HG03280 (cell line): ENCODE measurements around the gene AFF4.
"Not testable (repeated sequence)": the region's sequence is repeated elsewhere in the genome, so short reads cannot be mapped to it uniquely, and the experiment has no call there.

Experiments used
- ATAC-seq: cut with Tn5 transposase; IDR thresholded peaks from one replicate; pipeline ENCODE4 v1.9.1; 2021; ENCODE audit warnings: mild to moderate bottlenecking, moderate library complexity; ENCODE audit not compliant: unreplicated experiment

Gene AFF4

DNA sequence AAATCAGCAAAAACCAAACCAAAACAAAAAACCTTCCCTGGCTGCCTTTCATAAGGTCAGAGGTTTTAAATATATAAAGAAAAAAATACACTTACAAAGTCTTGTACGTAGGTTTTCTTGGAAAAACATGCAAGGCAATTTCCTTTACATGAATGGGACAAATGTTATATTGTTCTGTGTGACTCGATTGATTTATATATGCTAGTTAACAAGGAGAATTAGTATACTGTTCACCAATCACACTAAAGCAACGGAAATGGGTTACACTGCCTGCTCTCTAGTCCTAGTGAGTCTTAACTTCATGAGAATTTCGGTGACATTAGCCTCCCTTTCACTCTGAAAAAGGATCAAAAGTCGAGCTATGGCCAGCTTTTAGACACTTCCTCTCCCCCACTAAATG is 102.7 kb downstream of the AFF4 start:
- ATAC-seq, result no peak

DNA sequence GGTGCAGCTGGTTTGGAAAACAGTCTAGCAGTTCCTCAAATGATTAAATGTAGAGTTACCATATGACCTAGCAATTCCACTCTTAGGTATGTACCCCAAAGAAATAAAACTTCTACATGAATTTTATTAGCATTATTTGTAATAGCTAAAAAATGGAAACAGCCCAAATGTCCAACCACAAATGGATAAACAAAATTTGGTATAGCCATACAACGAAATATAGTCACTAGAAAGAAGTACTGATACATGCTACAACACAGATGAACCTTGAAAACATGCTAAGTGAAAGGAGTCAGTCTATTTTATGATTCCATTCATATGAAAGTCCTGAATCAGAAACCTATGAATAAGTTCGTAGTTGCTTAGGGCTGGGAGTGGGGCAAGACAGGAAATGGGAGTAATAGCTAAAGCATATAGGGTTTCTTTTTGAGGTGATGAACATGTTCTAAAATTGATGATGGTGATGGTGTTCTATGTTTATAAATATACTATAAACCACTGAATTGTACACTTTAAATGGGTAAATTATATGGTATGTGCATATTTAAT is 103.5 kb downstream of the AFF4 start:
- no peak for ATAC-seq

DNA sequence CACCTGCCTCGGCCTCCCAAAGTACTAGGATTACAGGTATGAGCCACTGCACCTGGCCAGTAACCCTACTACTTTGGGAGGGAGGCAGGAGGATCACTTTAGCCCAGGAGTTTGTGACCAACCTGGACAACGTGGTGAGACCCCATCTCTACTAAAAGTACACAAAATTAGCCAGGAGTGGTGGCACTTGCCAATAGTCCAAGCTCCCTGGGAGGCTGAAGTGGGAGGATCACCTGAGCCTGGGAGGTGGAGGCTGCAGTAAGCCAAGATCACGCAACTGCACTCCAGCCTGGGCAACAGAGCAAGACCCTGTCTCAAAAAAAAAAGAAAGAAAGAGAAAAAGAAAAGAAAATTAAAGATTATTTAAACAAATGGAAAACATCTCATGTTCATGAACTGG is 107.4 kb downstream of the AFF4 start:
- ATAC-seq, result no peak

DNA sequence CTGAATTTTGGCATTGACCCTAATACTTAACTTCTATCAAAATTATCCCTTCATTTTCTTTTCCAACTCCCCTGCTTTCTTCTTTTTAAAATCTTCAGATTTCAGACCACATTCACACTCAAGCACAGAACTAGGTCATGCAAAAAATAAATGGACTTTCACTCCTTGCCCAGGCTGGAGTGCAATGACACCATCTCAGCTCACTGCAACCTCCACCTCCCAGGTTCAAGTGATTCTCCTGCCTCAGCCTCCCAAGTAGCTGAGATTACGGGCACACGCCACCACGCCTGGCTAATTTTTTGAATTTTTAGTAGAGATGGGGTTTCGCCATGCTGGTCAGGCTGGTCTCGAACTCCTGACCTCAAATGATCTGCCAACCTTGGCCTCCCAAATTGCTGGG is 108.4 kb downstream of the AFF4 start:
- ATAC-seq, result not testable (repeated sequence)

DNA sequence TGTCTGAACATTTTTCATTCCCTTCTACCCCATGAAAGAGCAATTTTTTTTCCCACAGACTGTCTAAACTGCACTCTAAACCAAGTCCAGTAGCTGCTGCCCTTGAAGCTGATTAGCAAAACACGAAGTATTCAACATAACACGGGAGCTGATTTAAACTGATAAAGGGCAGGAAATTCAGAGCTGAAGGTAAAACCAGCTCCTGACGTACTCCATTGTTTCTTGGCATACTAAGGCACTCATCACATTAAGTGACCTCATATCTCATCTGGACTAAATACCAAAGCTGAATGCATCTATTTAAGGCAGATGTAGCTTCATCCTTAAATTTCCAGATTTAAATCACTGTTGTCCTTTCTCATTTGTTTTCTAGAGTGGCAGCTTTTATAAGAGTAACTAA is 109.1 kb downstream of the AFF4 start:
- no peak for ATAC-seq

DNA sequence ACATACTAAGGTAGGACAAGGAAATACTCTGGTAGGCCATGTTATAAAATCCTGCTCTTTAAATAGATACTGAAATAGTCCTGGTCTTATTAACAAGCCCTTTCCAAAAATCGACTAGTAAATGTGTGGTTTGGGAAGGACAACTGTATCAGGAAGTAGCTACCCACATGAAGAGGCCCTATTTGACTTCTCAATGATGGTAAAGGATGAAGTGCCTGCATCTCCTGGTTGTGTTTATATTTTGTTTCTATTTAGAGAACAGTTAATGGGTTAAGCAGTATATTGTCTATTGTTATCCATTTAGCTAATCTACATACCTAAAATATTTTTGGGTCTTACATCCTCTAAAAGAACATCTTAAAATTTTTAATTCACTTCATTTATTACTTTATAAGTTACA is 109.6 kb downstream of the AFF4 start:
- ATAC-seq, result no peak

DNA sequence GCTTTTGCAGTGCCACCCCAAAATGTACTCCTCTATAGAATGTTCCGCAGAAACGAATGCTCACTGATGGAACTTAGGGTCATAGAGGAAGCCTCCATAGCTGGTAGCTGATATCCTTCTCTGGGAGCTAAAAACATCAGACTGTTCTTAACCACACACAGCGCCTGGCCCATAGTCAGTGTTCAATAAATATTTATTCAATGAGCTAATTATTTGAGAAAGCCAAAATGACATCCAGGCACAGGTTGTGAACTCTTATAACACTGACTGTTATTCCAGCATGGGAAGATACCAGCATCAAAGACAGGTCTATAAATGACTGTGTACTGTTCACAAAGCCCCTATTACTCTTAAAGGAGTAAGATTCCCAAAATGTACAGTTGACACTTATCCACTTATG is 110.1 kb downstream of the AFF4 start:
- no peak for ATAC-seq

DNA sequence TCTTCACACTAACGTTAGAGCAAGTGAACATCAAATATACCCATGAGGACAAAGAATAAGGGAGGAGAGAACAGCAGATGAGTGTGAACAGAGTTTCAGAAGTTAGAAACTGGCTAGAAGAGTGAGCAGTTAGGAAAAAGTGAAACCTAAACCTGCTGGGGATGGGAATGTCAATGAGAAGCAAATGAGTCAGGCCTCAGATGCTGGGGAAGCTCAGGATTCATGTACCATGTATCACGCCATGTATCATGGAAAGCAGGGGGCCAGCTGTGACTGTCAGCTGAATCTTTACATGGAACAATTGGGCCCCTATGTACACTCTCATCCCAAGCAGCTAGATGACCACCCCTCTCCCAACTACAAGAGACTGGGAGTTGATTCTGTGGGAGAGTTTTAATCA is 113.4 kb downstream of the AFF4 start:
- ATAC-seq, result no peak

DNA sequence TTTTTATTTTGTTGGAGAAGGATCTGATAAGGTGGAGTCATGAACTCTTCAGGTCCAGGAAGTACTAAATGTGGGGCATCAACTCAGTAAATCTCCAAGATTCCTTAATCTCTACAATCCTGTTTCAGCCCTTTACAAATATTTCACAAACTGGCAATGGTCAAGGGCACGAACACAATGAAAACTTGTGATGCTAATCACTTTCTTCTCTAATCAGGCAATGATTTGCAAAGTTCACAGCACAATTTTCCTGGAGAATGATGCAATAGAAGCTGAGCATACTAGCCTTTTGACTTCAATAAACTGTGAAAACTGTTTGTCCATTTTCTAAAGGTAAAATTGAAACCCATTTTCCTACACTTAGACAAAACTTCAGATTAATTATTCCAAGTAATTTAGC is 114.1 kb downstream of the AFF4 start:
- no peak for ATAC-seq

DNA sequence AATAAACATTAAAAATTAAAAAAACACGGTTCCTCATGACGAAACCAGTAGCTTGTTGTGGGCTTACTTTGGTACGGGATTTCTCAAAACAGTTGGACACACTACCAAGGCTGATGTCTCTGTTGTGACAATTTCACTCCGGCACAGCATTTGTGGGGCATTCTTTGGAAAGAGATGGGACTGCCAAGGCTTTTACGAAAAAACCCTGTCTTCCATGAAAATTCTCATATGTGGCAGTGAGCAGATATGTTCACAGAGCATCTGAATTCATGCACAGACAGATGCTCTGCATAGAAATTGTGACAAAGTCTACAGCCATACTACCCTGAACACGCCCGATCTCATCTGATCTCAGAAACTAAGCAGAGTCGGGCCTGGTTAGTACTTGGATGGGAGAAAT is 115.2 kb downstream of the AFF4 start:
- no peak for ATAC-seq

DNA sequence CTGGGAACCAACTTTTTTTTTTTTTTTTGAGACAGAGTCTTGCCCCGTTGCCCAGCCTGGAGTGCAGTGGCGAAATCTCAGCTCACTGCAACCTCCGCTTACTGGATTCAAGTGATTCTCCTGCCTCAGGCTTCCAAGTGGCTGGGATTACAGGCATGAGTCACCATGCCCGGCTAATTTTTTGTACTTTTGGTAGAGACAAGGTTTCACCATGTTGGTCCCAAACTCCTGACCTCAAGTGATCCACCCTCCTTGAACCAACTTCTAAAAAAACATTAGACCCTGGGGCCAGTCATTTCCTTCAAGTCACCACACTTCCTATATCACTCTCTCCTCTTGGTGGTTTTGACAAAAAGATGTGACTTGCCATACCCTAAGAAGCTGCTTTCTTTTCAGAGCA is 122.1 kb downstream of the AFF4 start:
- ATAC-seq, result no peak

DNA sequence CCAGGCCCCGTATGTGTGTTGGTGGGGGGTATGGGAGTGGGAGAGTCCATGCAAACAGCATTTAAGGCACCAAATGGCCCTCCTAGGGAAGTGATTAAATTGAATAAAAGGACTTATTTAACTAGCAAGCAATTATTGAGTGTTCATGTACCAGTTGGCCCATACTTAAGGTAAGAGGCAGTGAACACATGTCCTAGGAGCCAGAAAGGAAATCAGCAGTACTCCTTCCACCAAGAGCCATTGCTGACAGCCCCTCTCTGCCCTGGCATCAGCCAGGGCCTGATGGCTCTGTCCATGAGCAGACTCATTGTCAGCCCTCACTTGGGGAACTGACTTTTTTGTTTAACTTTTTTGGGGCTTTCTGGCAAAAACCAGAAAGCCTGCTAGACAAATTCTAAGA is 122.5 kb downstream of the AFF4 start:
- no peak for ATAC-seq

DNA sequence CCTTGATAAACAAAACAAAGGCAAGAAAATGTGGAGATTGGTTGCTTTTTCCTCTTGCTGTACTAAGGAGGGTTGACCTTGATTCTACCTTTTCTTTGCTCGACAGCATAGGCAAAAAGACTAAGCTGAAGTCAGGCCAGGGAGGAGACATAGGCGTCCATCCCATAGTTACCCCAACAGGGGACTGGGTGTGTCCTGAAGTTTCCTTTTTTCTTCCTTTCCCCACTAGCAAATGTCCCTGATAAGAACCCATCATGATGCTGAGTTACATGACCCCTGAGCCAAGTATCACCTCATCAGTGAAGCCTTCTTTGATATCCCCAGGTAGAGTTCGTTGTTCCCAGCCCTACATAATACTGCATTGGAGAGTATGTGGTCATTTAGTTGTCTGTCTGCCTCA is 123.1 kb downstream of the AFF4 start:
- no peak for ATAC-seq

DNA sequence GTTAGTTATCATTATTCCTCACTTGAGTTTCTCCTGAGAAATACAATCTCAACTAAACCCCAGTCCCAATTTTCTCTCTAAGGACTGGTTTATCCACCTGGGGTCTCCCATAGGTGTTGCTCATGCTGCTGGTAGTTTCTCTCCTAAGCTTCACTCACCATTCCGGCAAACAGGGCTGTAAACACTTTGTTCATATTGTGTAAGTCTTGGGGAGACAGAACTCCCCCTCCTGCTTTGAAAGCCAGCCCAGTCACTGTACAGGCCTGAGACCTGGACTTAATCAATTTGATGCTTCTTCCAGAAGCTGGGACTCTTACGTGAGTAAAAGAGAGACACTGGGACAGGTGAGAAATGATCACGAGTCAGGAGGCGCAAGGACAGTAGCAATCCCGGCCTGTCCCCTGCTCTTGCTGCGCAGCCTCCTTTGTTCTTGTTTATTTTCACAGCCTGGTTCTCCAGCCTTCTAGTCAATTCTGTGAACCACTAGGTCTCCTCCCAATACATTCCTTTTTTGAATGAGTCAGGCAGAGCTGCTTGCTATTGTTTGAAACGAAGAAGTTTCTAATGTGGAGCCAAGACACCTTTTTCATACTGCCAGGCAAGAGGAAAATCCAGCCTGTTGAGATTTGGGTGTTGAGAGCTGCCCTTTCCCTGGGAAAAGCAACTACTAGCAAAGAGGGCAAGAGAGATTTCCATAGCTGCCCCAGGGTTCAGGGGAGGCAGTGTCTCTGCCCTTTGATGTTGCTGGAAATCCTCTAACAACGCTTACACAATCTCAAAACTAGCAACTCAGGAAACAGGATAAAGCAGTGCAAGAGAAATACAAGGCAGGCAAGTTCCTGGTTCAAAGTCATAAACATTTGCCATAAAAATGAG is 123.8 kb downstream of the AFF4 start:
- no peak for ATAC-seq

DNA sequence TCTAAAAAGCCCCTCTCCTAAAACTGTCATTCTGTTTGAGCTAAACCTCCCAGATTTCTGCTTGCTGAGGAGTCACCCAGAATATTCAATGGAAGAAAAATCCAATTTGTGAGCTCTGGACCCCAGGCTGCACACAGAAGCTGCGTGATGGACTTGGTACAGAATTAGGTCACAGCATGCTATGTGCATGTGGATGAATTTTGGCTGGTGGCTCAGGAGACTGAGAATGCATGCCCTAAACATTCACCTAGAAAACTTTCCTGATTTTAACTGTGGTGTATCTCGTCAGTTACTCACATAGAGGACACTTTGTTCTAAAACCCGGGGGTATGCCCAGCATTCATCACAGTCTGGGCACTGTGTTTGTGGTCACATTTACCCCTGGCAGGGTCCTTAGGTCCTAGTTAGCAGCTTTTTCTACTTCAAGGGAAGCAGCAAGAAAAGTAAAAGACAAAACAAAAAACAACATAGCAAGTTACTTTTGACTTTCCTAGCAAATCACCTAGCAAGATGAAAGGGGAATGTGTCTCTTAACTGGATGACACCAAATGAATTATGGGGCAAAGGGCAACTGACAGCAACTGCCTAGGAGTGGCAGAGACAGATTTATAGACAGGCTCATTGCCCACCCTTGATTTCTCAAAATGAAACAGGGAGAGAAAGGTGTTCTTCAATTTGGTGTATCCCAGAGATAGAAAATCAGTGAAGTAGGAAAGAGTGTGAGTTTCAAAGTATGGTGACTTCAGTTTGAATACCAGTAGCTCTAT is 124.7 kb downstream of the AFF4 start:
- no peak for ATAC-seq

DNA sequence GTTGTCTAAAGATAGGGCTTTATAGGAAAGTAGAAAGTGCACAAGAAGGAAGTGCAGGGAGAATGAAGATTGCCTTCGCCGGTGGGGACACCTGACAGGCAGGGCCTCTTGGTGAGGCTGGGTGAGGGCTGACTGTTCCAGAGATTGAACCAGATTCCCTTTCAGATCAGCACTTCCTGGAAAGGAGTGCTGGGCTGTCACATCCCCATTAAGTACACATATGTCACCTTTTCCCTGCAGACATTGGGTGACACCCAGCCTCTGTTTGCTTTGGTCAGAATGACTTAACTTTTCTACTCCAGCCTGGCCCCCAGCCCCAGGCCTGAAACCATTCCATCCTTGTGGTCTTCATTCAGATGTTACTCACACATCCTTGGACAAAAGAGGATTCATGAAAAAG is 125.6 kb downstream of the AFF4 start:
- ATAC-seq, result no peak

DNA sequence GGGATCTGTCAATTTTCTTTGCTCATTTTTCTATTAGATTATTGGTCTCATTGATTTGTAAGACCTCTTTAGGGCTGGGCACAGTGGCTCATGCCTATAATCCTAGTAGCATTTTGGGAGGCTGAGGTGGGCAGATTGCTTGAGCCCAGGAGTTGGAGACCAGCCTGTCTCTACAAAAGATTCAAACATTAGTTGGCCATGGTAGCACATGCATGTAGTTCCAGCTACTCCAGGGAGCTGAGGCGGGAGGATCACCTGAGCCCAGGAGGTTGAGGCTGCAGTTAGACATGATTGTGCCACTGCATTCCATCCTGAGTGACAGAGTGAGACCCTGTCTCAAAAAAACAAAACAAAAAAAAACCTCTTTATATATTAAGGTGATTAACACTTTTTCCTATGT is 126.6 kb downstream of the AFF4 start:
- ATAC-seq, result no peak

DNA sequence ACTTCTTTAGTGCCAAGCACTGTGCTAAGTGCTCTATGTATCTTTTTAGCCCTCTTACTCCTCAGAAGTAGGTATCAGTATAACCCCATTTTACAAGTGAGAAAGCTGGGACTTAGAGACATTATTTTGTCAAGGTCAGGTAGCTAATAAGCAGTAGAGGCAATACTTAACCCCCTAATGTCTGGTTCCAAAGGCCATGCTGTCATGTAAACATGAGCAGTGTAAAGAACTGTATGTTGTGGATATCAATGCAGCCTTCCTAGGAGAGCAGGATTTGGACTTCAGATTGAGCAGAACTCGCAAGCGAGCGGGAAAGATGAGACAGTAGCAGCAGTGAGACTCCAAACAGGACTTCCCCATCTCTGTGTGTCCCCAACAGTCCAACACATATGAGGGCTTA is 129.4 kb downstream of the AFF4 start:
- no peak for ATAC-seq

DNA sequence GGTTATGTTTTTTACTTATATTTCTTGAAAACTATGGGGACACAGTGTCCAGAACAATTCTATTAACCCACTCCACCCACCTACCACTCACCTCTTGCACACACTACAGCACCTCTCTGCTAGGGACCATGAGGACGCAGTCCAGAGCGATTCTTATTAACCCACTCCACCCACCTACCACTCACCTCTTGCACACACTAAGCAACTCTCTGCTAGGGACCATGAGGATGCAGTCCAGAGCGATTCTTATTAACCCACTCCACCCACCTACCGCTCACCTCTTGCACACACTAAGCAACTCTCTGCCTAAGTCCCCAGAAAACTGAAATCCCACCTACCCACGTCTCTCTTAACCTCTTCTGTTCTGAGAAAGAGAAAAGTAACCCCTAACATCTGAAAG is 130.8 kb downstream of the AFF4 start:
- ATAC-seq, result no peak

DNA sequence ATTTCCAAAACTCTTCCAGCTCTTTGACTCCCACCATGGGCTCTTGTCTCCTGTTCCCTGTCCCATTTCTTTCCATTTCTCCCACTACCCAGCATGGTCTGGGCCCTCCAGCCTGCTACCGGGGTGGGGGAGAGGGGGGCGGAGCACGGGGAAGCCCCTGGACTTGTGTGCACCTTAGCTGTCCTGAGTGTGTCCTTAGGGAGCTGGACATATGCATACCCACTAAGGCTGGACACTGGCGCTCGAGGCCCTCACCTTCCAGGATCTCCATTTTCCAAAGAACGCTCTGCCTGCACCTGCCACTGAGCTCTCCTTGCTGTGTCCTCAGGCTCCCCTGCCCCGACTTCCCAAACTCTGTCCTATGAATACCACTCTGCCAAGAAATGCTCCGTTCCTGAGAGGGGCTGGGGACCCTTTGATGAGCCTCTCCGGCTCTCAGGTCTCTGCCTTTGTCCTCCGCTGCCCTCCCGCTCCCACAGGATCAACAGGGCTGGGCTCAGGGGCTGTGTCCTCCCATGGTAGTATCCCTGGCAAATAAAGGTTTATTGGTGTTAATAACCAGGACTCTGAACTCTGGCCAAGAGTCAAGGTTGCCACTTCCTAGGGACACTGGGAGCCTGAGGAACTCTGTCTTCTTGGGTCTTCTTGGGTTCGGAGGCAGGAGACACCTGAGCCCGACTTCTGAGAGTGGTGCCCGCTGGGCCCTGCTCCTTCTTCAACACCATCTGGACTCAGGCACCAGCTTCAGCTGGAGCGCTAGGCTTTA is 132.2 kb downstream of the AFF4 start:
- no peak for ATAC-seq

DNA sequence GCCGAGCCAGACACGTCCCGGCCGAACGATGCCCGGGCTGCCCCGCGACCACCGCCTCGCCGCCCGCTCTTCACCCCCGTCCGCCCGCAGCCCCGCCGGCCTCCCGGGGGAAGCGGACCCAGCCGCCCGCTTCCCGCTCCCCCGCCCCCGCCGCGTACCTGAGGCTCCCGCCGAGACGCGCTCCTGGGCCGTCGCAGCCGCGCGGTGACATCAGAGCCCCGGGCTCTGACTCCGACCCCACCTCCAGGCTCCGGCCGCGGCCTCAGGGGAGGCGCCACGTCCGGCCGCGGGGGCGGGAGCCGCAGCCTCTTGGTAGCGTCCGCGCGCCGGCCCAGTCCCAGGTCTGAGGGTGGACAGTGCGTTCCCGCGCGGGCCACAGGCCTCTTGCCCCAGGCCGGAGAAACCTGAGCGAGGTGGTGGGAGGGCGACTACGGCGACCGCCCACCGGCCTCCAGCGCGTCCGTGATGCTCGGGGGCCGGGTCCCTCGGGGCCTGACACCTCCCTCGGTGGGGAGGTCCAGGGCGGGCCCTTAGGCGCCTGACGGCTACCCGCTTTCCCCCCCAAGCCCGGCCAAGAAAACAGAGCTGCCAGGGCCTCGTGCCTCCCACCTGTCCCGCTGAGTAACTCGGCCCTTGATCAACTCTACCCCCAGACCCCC is 132.9 kb downstream of the AFF4 start, which contains the start of gene SHROOM1:
Gene SHROOM1, minus strand, starts transcription at position 212 of the 659 bp plus-strand sequence. CDS start 4,507 bp downstream, outside the sequence.
- peak; percentile 78 for ATAC-seq
